Peyer's patch (tissue), 4 donors: Measurements from ENCODE around the gene AGBL4.

Source experiments
- POLR2A ChIP-seq, 2 donors: fragments of 450-650 bp; IDR thresholded peaks; one replicate each; pipeline ENCODE4 v1.5.1; 2017; ENCODE audit warnings: antibody characterized with exemption in 2 of 2, mild to moderate bottlenecking in 2 of 2, moderate library complexity in 2 of 2
- TF ChIP-seq, protein P1 (sequence below), 6 experiments: fragments of 450-650 bp in 4 of 6; fragments of 200-600 bp in 2 of 6; sonication (generic) in 1 of 6; IDR thresholded peaks; one replicate each; pipeline ENCODE4 v1.5.1; 2017 to 2019; ENCODE audit warnings: antibody characterized with exemption in 6 of 6, mild to moderate bottlenecking in 3 of 6, moderate library complexity in 1 of 6

DNA sequence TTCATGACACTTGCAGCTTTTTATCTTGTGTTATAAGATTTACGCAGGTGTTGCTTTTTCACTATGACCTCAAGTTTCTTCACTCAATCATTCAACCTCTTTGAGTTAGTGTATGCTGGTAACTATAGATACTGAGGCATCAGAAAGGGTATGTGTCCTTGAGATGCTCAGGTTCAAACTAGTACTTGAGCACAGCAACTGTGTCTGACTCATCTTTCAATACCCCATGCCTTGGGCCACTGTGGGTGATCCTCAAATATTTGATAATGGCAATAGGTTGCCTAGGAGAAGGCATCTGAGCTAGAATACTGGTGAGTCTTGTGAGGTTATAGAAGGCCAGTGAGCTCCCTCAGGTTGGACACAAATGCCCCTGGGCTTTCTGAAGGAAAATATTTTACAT lies 1463.6 kb downstream of the AGBL4 start:
- TF ChIP-seq, protein P1, sequence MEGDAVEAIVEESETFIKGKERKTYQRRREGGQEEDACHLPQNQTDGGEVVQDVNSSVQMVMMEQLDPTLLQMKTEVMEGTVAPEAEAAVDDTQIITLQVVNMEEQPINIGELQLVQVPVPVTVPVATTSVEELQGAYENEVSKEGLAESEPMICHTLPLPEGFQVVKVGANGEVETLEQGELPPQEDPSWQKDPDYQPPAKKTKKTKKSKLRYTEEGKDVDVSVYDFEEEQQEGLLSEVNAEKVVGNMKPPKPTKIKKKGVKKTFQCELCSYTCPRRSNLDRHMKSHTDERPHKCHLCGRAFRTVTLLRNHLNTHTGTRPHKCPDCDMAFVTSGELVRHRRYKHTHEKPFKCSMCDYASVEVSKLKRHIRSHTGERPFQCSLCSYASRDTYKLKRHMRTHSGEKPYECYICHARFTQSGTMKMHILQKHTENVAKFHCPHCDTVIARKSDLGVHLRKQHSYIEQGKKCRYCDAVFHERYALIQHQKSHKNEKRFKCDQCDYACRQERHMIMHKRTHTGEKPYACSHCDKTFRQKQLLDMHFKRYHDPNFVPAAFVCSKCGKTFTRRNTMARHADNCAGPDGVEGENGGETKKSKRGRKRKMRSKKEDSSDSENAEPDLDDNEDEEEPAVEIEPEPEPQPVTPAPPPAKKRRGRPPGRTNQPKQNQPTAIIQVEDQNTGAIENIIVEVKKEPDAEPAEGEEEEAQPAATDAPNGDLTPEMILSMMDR (IDR thresholded peaks at IDR 0.05), result no peak
- no peak for TF ChIP-seq POLR2A (IDR thresholded peaks at IDR 0.05)
